Fibroblast of skin of left biceps (primary cell): ENCODE data around the gene GADL1.

ENCODE experiments used
- DNase-seq, 2 experiments: peaks; one replicate each; pipeline ENCODE4 v3.0.0-alpha.2; 2013; ENCODE audit warnings: low read depth in 2 of 2

Gene GADL1

GRCh38 chr3:30694148-30694547, 200.3 kb downstream of the GADL1 start:
- no peak for DNase-seq

DNA sequence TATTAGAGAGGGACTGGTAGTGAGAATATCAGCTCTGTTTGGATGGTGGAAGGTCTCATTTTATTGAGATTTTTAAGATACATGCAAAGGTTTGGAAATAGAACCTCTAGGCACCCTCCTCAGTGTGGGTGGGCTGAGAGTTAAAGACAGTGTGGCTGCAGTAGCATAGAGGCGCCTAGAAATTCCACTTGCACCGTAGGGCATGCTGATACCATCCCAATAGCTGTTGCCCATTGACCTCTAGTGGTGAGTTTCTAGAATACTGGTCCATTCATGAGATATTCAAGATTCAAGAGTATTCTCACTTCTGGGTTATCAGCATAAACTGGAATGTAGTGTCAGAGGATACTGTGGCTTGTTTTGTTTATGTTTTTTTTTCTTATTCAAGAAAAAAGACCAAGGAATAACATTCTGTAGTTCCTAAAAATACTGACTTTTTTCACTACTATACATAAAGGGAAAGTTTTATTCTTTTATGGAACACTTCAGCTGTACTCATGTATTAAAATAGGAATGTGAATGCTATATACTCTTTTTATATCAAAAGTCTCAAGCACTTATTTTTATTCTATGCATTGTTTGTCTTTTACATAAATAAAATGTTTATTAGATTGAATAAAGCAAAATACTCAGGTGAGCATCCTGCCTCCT, 200.9 kb downstream of the GADL1 start:
- peak in 1 of 2 experiments; percentile 42 for DNase-seq

DNA sequence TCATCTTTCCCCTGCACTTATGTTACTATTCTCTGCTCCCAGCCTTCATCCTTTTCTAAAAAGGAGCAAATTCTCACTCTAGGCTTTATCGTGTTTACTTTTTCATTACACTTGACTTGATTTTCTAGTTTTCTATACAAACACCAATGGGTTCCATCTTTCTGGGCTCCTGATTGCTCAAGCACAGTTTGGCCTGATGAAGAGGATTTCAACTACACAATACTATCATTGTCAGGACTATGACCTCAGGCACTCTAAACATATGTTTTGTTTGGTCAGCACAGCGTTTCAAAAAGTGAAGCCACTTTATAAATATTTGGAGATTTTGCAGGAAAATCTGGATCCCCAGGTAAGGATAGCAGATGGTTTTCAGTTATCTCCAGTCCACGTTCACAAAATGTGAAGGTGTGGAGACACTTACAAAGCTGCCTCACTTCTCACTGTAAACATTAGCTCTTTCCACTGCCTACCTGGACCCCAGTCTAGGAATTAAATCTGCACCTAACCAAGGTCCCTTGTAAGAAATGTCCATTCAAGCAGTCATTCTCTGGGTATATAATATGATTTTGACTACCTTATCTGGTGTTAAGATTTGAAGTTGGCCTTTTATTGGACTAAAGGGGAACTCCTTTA, 201.8 kb downstream of the GADL1 start:
- DNase-seq = no peak

GRCh38 chr3:30691944-30692343, 202.5 kb downstream of the GADL1 start:
- DNase-seq = no peak

- DNase-seq = no peak
Measured at GRCh38 chr3:30691249-30691880, 203.1 kb downstream of the GADL1 start.

DNA sequence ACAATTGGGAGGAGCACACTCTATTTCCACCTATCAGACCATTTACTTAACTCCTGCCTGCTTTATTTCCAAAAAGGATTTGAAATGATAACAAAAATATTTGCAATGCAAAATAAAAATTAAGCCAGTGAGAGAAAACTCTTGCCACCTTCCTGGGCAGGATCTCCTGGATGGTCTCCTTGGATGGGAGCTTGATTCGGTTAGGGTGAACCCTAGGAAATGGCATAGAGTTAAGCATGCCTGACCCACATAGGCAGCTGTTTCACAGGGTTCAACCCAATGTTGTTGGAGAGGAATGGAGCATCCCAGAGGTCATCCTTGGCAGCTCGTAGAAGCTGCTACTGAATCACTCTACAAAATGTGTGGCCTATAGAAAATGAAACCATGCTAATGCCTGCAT, 204.3 kb downstream of the GADL1 start:
- no peak for DNase-seq

DNA sequence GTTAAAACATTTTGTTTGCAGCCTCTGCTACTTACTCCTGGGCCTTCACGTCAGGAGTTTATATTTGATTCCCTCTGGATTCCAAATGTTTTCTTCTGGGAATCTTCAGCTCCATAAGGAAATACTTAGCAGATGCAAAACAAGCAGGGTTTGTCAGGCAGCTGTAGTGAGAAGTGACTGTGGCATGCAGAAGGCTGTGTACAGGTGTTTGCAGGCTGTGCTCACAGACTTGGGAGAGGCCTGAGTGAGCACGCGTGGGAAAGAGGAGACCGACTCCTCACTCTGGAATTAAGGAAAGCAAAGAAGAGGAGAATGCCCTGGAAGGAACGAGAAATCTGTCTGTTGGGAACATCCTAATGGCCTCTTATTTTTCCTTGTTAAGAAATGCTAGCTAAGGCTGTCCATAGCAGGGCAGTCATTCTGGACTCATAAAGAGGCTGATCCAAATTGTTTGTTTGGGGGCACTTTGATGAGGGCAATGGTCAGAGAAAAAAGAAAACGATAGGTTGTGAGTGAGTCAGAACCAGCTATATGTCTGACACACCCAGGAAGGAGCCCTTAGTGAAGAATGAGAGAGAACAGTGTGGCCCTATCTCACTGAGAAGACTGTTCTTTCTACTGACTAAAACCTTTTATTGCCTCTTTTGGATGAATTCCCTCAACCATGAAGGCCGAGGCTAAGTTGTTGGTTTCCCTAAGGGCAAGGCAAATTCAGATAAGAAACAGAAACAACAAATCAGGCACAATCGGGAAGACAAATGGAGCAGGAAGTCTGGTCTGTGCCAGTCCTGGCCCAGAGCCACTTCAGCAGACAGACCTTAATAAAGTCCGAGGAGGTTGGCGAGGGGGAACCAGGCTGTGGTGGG, 205.5 kb downstream of the GADL1 start:
- DNase-seq = peak in 1 of 2 experiments; percentile 26

DNA sequence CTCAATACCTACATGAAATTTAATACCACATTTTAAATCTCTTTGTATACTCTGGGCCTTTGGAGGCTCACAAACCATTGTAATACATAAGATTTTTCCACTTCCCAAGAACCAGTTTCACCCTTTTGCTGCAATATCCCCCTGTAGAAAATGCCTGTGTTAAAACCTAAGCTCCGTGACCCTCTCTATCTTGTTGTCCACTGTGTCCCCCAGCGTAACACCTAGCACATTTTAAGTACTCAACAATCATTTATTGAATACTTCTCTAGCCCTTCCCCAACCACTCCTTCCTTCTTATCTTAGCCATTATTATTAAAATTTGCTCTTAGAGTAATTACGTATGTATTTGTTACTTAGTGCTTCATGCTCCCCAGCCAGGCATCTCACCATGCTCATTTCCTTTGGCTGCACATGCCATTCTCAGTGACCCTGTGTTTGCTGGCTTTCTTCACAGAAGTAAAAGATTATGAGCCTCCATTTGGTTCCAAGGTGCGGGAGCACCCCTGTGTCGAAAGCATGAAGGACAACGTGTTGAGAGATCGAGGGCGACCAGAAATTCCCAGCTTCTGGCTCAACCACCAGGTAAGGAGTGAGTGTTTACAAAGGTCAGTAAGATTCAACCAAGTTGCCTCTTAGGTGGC, 206.4 kb downstream of the GADL1 start:
- no peak for DNase-seq

DNA sequence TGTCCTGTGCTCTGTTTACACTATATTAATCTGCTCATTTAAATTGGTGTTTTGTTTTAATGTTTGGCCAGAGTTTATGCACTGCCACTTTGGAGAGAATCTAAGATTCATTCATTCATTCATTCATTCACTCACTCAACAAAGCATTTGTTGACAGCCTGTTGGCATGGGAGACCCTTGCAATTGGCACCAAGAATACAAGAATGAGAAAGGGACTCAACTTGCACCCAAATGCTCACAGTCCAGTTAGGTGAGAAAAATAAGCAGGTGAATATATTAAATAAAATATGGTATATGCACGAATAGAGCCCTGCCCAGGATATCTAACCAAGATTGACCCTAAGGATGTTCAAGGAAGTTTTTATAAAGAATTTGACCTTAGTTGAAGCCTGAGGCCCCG, 207.7 kb downstream of the GADL1 start:
- DNase-seq = no peak

GRCh38 chr3:30686176-30686575, 208.3 kb downstream of the GADL1 start:
- no peak for DNase-seq

DNA sequence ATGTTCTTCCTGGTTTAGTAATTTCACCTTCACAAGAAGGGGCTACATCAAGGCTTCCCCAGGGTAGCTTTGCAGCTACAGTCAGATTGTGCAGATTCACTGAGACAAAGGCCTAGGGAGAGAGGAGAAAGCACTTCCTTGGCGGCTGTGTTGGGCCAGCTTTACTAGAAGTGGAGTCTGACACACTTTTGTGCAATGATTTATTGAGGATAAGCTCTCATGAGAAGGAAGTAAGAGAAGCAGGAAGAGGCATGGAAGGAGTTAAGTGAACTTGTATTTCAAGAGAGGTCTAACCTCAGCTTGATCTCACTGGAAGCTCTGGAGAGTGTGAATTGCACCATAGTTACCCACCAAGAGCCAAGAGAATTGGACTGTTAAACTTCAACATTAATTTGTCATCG, 209.2 kb downstream of the GADL1 start:
- no peak for DNase-seq

GRCh38 chr3:30684356-30684755, 210.1 kb downstream of the GADL1 start:
- no peak for DNase-seq

DNA sequence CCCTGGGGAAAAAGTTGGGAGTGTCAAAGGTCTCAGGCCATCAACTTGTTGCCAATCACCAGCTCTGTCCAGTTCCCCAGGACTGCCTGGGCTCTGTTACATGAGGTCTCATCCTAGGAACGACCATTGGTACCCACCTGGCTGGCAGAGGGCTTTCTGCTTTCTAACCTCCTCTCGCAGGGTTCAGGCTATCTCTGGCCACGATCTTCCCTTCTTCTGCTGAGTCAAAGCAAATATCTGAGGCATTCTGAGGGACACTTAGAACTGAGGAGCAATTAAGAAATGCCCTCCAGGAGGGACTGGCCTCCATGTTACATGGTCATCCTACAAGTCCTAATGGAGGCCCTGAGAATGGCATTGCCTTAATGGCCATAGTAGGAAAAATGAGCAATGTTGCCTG, 210.7 kb downstream of the GADL1 start:
- no peak for DNase-seq

- DNase-seq = no peak
Measured at GRCh38 chr3:30682434-30683155, 211.9 kb downstream of the GADL1 start.

GRCh38 chr3:30681649-30682211, 212.7 kb downstream of the GADL1 start:
- DNase-seq = no peak

DNA sequence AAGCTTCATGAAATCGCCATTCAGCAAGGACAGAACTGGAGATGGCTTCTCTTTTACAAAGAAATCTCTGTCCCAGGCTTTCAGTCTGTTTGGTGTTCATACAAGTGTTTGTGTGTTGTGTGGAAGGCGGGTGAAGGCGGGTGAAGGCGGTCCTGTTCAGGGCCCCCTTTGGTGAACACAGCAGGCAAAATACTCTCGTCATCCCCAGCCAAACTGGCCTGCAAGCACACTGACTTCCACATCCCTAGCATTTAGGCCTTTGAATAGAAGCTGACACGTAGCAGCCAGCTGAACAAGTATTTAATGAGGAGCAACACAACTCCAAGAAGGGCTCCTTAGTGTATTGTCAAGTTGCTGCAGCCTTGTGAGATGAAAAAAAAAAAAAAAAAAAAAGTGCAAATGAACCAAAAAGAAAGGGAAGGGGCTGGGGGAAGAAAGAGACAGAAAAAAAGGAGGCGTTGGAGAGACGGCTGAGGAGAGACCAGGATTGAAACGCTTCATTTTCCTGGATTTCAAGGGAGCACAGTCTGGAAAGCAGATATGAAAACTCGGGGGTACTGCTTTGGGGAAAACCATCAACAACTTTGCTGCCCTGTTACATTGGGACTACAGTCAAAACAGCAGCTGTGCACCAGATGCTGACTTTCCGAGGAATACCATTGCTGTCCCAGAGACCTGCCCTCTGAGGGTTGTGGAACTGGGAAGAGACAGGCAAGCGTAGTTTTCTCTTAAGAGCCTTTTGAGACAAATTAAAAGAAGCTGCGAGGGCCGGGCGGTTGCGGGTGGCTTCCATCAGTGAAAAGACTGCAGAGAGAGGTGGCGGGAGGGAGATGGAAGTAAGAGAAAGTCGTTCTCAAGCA, 213.4 kb downstream of the GADL1 start:
- DNase-seq = peak; percentile 79 to 82

GRCh38 chr3:30679045-30679444, 215.4 kb downstream of the GADL1 start:
- DNase-seq = no peak

- no peak for DNase-seq
Measured at GRCh38 chr3:30677347-30677685, 217.1 kb downstream of the GADL1 start.

GRCh38 chr3:30676424-30677346, 217.8 kb downstream of the GADL1 start:
- no peak for DNase-seq
